GM19324 (cell line): ENCODE results near the gene ALK.

ENCODE experiments used
- ATAC-seq: cut with Tn5 transposase; IDR thresholded peaks from one replicate; pipeline ENCODE4 v1.9.1; 2021; ENCODE audit warnings: mild to moderate bottlenecking, moderate library complexity; ENCODE audit not compliant: unreplicated experiment, low FRiP score

Gene ALK

DNA sequence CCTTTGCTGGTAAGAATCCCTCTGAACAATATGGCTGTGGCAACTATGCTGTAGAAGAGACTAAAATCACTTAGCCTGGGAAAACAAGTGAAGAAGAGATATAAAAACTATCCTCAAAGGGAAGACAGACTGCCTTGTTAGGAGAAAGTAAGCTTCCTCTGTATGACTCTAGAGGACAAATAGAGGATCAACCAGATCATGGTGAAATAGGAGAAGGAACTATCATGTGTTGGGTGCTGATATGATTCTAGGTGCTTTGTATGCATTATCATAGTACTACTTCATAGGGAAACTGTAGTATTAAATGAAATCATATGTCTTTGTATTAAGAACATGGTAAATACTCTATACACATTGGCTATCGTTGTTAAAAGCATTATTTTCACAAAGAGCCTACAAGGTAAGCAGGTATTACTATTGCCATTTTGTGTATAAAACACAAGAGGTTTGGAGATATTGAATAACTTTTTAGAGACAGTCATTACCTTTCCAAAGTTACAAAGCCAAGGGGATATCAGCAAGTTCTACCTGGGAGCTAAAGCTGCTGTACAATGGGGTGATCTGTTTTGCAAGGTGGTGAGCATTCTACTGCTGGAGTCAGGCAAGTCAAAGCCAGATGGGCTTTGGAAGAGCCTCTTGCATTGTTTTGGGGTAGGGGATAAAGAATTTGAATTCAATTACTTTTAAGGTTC, 402.6 kb downstream of the ALK start:
- no peak for ATAC-seq

DNA sequence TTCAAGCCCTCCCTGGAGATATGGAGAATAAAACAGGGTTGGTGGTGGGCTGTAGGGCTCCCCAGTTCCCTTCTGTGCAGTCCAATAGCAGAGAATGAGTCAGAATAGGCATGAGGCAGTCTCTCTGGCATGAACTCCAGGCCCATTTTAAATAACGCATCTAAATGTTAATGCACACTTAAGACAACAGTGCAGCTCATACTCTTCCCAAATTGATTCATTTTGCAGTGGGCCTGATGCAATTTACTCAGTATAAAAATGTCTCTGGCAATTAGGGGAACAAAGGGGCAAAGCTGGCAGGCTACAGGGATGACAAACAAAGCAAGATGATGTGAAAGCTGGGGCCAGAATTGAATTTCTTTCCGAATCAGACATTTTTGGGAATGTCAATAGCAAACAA, 403.4 kb downstream of the ALK start:
- ATAC-seq, result no peak

DNA sequence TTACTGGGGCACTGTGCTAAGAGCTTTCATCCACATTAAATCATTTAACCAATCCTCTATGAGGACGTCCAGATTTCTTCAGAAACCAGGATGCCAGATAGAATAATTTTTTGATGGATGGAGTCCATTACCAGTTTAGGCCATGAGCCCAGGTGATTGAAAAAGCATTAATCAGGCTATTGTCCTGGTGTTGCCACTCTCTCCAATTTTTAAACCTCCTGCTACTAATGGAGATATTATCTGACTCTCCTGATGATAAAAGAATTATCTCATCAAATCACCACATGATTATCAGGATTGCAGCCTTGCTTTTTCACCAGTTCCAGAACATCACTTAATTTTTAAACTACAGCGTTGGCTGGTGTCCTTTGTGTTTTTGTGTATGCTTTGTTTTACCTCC, 404.0 kb downstream of the ALK start:
- no peak for ATAC-seq

- no peak for ATAC-seq
These were observed 404.6 kb downstream of the ALK start for GRCh38 chr2:29516767-29517166.

- ATAC-seq, result no peak
These were observed 411.5 kb downstream of the ALK start for GRCh38 chr2:29509878-29510277.

- no peak for ATAC-seq
These were observed 412.0 kb downstream of the ALK start for GRCh38 chr2:29509397-29509796.

DNA sequence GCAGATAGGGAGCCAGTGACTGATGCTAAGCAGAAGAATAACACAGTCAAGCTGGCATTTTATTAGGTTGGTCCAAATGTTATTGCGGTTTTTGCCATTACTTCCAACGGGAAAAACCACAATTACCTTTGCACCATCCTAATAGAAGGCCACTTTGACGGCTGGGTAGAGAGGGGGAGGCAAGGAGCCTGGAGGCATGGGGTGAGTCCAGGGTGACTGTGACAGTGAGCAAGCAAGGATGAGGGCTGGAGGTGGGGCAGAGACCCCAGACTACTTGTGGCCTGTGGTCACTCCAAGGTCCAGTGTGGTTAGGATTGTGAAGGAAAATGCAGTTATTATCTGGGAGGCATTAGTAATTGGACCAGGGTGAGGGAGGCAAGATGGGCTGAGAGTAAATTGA, 416.6 kb downstream of the ALK start:
- no peak for ATAC-seq

DNA sequence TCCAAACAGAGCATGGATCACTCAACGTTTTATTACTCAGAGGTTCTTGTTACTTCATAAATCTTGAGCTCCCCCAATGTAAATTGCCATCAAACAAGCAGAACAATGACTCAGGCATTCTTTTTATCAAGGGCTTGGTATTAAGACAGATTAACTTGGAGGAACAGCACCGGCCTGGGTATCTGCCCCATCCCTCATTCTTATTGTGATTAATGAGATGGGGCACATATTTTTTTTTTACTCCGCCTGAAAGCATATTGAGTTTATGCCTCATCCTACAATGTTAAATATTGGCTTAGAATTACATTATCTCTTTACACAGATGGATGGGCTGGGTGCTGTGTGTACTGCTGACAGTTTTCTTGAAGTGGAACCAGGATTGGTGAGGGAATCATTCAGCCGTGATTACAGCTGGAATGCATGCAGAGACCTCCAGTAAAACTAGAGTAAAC, 418.9 kb downstream of the ALK start:
- ATAC-seq, result no peak

- ATAC-seq, result no peak
These were observed 424.0 kb downstream of the ALK start for GRCh38 chr2:29497375-29497774.

GRCh38 chr2:29496198-29496597, 425.2 kb downstream of the ALK start:
- ATAC-seq, result no peak

DNA sequence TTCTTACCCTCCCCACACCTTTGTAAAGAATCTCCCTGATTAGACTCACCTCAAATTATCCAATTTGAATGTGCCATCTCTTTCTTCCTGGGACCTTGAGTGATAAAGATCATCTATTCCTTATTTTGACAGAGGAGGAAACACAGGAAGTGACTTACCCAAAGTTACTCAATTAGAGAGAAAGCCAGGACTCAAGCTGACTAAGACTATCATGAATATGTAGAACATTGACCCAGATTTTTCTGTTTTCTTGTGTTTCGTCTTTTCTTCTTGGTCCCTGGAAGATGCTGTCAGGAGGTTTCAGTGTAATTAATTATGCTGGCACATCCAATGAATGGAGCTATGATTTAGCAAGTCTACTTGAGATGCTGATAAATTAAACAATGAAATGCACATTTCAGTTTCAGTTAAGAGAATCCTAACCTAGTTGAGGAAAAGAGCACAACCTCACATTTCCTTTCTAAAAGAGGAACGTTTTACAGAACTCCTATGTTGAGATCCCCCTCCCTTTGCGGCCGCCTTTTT, 425.8 kb downstream of the ALK start:
- no peak for ATAC-seq

DNA sequence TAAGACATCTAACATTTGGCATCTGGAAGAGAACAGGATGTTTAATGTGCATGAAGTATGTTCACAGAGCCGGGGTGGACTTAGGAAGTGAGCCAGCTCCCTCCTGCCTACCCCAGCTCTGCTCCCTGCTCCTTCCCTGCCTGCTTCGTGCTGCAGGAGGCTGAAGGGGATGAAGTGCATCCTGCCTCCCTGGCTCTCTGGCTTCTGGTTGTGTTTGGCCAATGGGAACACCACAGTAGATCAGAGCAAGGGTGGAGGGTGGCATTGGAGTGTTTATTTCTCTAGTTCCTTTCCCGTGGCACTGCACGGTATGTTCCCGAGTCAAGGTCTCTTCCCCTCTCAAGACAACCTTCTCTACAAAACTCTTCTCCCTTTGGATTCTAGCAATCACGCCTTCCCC, 426.3 kb downstream of the ALK start:
- no peak for ATAC-seq

DNA sequence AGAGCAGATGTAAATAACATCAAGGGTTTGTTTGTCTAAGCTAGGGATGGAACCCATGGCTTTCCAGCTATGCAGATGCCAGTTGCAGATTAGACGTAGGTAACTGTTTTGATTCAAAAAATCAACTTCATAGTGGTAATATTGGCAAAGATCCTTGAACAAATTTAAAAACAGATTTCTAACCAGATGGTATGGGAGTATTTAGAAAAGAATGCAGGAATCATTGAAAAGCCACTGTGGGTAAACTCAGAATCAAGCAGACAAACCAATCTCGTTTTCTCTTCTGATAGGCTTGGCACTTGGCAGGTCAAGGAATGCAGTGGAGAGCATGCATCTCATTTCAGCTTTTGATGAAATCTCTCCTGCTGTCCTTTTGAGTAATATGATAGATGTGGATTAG, 428.7 kb downstream of the ALK start:
- ATAC-seq, result no peak

- no peak for ATAC-seq
These were observed 431.3 kb downstream of the ALK start for GRCh38 chr2:29490045-29490444.

GRCh38 chr2:29489568-29489967, 431.8 kb downstream of the ALK start:
- no peak for ATAC-seq

- ATAC-seq, result peak; percentile 70
These were observed 433.3 kb downstream of the ALK start for GRCh38 chr2:29487967-29488555.

DNA sequence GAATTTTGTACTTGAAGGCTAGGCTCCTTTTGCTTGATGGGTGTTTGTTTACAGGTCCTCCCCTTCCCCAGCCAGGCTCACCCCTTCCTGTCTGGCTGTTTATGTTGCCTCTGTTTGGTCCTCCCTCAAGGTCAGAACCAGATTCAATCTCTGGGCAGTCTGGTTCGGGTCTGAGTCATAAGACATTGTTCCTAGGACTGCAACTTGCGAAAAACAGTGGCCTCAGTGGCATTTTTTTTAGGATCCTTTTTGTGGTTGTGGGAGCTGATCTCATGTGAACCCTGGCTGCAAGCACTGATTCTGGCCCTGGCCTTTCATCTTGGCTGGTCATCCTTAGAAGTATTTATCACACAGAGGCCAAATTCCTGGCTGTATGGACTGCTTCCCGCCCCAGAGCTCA, 435.8 kb downstream of the ALK start:
- ATAC-seq, result no peak

DNA sequence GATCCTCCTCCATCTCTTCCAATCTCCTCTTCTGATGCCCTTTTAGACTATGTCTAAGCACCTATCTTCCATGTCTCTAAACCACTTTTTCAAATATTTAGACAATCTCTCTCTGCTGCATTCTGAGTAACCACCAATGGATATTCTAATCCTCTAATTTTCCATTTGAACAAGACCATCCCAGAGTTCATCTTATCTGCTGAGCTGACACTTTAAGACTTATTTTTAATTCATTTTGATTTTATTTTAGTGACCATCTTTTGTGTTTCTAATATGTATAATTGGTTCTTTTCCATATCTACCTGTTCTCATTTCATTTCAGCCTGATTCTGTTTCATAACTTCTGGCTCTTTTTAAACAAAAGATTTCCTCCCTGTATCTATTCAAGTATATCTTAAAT, 436.3 kb downstream of the ALK start:
- ATAC-seq, result no peak

DNA sequence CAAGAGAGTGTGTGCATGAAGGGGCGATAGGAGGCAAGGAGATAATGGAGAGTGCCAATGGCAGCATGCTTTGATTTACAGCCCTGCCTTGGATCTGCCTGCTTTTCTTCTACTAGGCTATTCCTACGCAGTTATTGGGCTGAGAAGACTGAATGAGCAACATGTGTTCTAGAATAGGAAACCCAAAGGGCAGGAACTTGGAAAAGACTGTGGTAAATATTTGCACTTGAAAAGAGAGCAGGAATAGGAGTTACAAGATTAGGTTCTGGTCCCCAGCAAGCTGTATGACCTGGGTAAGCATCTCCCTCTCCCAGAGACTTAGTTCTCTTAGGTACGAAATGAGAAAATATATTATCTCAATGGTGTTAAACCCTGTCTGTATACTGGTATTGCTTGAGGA, 438.5 kb downstream of the ALK start:
- ATAC-seq, result no peak

GRCh38 chr2:29482348-29482747, 439.0 kb downstream of the ALK start:
- ATAC-seq, result no peak

- no peak for ATAC-seq
These were observed 440.1 kb downstream of the ALK start for GRCh38 chr2:29481313-29481712.

DNA sequence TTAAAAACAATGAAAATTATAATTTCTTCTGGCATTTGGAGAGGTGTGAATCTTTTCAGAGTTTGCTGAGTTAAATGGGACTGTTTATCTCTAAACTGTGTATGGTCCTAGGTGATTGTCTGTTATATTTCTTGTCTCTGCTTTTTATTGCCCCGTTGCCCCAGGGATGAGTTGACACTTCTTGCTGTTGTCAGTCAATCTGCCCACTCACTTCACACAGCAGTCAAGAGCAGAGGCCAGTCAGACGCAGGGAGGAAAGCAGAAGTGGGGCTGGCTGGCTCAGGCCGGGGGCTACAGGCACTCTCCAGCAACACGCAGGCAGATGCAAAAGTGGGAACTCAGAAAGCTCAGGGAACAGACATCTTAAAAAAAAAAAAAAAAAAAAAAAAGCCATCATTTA, 441.0 kb downstream of the ALK start:
- no peak for ATAC-seq
